Hippocampal formation (tissue), 2 donors: Measurements from ENCODE around the gene RAB31.
"Not testable (repeated sequence)": the region's sequence is repeated elsewhere in the genome, so short reads cannot be mapped to it uniquely, and the experiment has no call there.

ENCODE experiments used
- DNase-seq, 2 donors: peaks; one replicate each; lab custom pipeline; 2025; lab: John Stamatoyannopoulos, UW

Gene RAB31

DNA sequence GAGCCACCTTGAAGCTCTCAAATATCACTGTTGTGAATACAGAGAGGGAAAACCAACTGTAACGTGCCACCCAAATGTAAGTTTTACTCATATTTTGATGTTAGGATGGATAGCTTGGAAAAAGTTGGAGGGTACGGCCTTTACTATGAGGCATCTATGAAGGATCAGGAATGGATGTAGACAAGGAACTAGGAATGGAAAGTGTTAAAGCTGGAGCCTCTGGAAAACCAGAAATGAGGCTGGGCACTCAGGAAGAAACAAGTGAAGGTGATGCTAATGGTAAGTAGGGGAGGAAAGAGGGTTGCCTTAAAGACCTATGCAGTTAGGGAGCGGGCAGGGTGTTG lies 177.9 kb downstream of the RAB31 start:
- DNase-seq = no peak

GRCh38 chr18:9887992-9888391 lies 179.9 kb downstream of the RAB31 start:
- no peak for DNase-seq

GRCh38 chr18:9890196-9890595 lies 182.1 kb downstream of the RAB31 start:
- no peak for DNase-seq

DNA sequence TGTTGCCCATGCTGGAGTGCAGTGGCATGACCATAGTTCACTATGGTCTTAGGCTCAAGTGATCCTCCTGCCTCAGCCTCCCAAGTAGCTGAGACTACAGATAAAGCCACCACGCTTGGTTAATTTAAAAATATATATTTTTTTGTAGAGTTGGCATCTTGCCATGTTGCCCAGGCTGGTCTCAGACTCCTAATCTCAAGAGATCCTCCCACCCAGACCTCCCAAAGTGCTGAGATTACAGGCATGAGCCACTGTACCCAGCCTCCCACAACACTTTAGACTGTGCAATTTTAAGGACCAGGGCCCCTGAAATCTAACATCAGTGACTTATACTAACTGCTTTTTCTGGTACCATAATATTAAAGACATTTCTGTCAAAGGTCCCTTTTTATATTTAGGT lies 182.9 kb downstream of the RAB31 start:
- DNase-seq = no peak

DNA sequence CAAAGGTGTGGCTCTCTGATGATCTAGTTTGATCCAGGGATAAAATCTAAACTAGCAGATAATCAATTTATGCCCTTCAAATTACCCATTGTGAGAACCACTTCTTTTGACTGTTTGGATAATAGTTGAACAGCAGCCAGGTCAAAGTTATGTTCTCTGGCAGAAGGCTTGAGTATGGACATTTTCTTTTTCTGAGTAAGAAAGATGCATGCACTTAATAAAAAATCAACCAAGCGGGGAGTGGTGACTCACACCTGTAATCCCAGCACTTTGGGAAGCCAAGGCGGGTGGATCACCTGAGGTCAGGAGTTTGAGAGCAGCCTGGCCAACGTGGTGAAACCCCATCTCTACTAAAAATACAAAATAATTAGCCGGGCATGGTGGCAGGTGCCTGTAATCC lies 183.4 kb downstream of the RAB31 start:
- not testable (repeated sequence) for DNase-seq

- DNase-seq = no peak
Measured at GRCh38 chr18:9894454-9895068, 186.5 kb downstream of the RAB31 start.

GRCh38 chr18:9897129-9897528 lies 189.0 kb downstream of the RAB31 start:
- no peak for DNase-seq

- DNase-seq = not testable (repeated sequence)
Measured at GRCh38 chr18:9897787-9898291, 189.7 kb downstream of the RAB31 start.

DNA sequence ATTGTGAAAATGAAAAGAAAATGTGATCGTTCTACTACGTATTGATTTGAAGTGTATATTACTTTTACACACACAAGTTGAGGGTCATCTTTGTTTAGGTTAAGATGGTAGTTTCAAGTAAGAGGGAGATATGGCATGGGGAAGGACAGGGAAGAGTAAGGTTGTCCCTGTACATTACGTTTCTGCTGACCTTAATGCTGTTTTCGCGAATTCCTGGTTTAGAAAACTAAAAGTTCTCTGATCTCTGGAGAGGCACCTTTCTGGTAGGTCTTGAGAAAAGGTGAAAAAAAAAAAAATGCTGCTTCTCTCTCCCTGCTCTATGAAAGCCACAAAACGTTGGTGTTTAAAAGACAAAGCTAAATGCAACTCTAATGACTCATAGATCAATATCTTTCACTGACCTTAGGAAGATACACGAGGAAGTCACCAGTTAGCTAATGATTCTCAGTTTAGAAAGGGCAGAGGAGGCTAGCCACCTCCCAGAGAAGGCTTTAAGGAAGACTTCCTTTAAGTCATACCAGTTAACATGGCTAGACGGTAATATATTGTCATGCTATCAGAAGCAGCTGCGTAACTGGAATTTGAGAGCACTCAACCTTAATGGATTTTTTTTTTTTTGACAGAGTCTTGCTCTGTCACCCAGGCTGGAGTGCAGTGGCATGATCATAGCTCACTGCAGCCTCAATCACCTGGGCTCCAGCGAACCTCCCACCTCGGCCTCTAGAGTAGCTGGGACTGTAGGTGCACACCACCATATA lies 190.9 kb downstream of the RAB31 start:
- DNase-seq = no peak

DNA sequence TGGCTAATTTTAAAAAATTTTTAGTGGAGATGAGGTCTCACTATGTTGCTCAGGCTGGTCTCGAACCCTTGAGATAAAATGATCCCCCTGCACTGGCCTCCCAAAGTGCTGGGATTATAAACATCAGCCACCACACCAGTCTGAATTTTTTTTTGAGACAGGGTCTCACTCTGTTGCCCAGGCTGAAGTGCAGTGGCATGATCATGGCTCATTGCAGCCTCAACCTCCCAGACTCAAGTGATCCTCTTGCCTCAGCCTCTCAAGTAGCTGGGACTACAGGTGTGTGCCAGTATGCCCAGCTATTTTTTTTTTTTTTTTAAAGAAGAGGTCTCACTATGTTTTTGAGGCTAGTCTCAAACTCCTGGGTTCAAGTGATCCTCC lies 191.4 kb downstream of the RAB31 start:
- not testable (repeated sequence) for DNase-seq

- DNase-seq = no peak
Measured at GRCh38 chr18:9900699-9901098, 192.6 kb downstream of the RAB31 start.

DNA sequence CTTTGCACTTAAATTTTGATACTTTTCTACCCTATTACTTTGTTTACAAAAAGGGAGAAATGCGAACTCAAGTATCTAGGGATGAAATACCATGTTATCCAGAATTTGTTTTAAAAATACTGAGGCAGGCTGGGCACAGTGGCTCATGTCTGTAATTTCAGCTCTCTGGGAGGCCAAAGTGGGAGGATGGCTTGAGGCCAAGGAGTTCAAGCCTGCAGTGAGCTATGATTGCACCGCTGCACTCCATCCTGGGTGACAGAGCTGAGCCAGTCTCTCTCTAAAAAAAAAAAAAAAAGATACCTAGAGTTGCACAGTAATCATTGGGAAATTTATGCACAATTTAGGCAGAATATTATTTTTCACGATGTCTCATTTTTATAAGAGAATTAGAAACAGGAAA lies 193.3 kb downstream of the RAB31 start:
- DNase-seq = no peak

- DNase-seq = not testable (repeated sequence)
Measured at GRCh38 chr18:9902264-9902663, 194.2 kb downstream of the RAB31 start.

- DNase-seq = no peak
Measured at GRCh38 chr18:9902832-9903231, 194.7 kb downstream of the RAB31 start.

DNA sequence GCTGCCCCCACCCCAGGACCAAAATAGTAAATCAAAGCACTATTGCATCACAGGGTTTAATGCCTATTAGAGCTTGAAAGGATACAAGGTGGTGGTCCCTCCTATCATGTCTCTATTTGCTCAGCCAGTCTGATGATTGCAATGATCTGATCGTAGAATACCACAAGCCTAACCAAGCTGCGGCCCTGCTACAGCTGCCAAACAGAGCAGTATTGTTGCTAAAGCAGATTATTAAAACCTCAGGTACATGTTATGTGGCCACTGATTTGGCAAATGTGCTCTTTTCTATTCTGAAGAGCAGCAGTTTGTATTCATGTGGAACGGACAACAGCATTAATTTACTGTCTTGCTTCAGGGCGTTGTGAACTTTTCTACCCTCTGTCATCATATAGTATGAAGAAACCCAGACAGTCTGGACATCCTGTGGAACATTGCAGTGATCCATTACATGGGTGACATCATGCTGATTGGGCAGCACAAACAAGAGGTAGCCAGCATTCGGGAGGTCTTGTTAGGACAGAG lies 197.4 kb downstream of the RAB31 start:
- no peak for DNase-seq

- no peak for DNase-seq
Measured at GRCh38 chr18:9906481-9906880, 198.4 kb downstream of the RAB31 start.

DNA sequence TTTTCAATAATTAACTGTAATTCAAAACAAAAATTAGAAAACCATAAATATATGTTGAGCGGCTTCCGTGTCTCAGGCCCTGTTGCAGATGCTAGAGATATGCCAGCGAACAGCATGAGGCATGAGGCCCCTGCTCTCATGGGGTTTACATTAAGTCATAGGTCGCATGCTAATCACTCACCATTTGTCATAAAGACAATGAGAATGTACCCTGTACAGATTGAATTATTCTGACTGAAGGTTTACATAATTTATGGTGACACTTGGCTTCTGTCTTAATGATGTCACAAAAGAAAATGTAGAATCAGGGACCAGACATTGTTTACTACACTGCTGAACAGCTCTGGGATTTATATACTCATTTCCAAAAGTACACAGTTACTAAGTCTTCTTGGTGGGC lies 199.8 kb downstream of the RAB31 start:
- DNase-seq = no peak

GRCh38 chr18:9910071-9910470 lies 202.0 kb downstream of the RAB31 start:
- DNase-seq = no peak

DNA sequence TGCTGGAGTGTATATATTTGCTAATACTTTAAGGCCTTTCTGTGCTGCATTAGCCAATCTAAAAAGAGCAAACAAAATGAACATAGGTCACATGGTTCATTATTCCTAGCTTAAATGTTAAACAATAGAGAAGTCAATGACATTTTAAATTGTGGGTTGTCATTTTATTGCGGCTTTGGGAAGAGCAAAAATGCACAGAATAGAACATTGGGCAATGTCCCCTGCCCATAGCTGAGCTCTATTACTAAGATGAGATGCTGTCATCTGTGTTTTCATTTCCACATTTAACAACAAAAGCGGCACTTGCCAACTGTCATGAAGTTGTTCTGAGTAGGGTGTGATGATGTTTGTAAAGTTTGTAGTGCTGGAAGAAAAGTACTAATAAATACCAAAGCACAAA lies 202.6 kb downstream of the RAB31 start:
- no peak for DNase-seq

DNA sequence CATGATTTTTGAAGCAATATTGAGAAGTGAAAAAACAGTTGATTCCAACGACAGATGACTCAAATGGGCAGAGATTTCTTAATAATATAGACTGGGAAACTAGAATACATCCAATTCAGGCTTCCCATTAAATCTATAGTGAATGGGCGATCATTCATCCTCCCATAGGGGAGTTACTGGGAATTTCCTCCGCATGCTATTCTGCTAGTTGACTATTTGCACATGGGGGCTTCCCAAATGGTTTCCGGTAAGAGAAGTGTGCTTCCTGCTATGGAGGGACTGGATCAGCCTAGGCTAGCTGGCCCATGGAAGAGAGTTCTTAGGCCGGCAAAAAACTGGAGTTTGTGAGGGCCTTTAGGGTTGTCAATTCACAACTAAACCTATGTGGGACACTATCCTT lies 203.1 kb downstream of the RAB31 start:
- DNase-seq = no peak
